ENCODE measurements around the gene EMC8. TPM values are rescaled to one million over a fixed set of nuclear protein-coding genes. Genes with fewer than 3 reads are reported as not detected.

EMC8 gene
- total RNA-seq, 4 donors from 2014 or later: 23.4 to 32.5 (median 26.8) TPM

- Histone ChIP-seq H3K27ac (no peak overlapping the region), H3K9me3 (no peaks in the 10 kb centered on the region), H3K4me3 (no peak overlapping the region), H3K4me1 (peaks cover 0 to 4% (median 0%) of the 10 kb centered on the region in 3 donors), H3K27me3 (no peaks in the 10 kb centered on the region), H3K36me3 (peaks cover 0 to 77% of the 10 kb centered on the region in 2 donors)
- TF ChIP-seq EP300 (IDR thresholded peaks at IDR 0.05) (no peak), CTCF (IDR thresholded peaks at IDR 0.05) (no peak), POLR2AphosphoS5 (IDR thresholded peaks at IDR 0.05) (no peak)
- 72 to 90% methylated on average over 2 to 6 of the region's 6 CpGs for WGBS, 2 donors (ENCODE audit: low coverage in 1 of 2)
- no peak for ATAC-seq
These were observed 9.6 kb downstream of the EMC8 start for GRCh38 chr16:85789773-85790172.

- no peak for ATAC-seq
- Histone ChIP-seq H3K27ac (no peak overlapping the region), H3K9me3 (no peaks in the 10 kb centered on the region), H3K27me3 (no peaks in the 10 kb centered on the region), H3K4me3 (no peak overlapping the region), H3K36me3 (peaks cover 0 to 69% of the 10 kb centered on the region in 2 donors), H3K4me1 (peaks cover 0 to 4% (median 0%) of the 10 kb centered on the region in 3 donors)
- 87 to 91% methylated on average over 9 to 11 of the region's 11 CpGs for WGBS, 2 donors (ENCODE audit: low coverage in 1 of 2)
- TF ChIP-seq POLR2AphosphoS5 (IDR thresholded peaks at IDR 0.05) (no peak), POLR2A (IDR thresholded peaks at IDR 0.05) (no peak), EP300 (IDR thresholded peaks at IDR 0.05) (no peak), CTCF (IDR thresholded peaks at IDR 0.05) (no peak)
These were observed 10.5 kb downstream of the EMC8 start for GRCh38 chr16:85788819-85789218.

GRCh38 chr16:85785927-85786326 lies 13.4 kb downstream of the EMC8 start:
- Histone ChIP-seq H3K36me3 (peaks cover 0 to 48% of the 10 kb centered on the region in 2 donors), H3K27me3 (no peaks in the 10 kb centered on the region), H3K27ac (no peak overlapping the region), H3K4me3 (no peak overlapping the region), H3K9me3 (no peaks in the 10 kb centered on the region), H3K4me1 (peaks cover 0 to 26% (median 0%) of the 10 kb centered on the region in 3 donors)
- TF ChIP-seq POLR2A (IDR thresholded peaks at IDR 0.05) (no peak), POLR2AphosphoS5 (IDR thresholded peaks at IDR 0.05) (no peak), EP300 (IDR thresholded peaks at IDR 0.05) (no peak), CTCF (IDR thresholded peaks at IDR 0.05) (no peak)
- ATAC-seq: no peak
- 72 to 75% methylated on average over 2 of the region's 2 CpGs for WGBS, 2 donors (ENCODE audit: low coverage in 1 of 2)

GRCh38 chr16:85784813-85785212 lies 14.5 kb downstream of the EMC8 start:
- Histone ChIP-seq H3K36me3 (peaks cover 0 to 59% of the 10 kb centered on the region in 2 donors), H3K27me3 (no peaks in the 10 kb centered on the region), H3K4me1 (peaks cover 0 to 26% (median 0%) of the 10 kb centered on the region in 3 donors), H3K27ac (no peak overlapping the region), H3K9me3 (no peaks in the 10 kb centered on the region), H3K4me3 (no peak overlapping the region)
- 100% methylated on average over 2 of the region's 2 CpGs; no CpG with 5 or more reads in 1 of the 2 donors for whole genome bisulfite sequencing, 2 donors (ENCODE audit: low coverage in 1 of 2)
- TF ChIP-seq CTCF (IDR thresholded peaks at IDR 0.05) (no peak), POLR2A (IDR thresholded peaks at IDR 0.05) (no peak), POLR2AphosphoS5 (IDR thresholded peaks at IDR 0.05) (no peak), EP300 (IDR thresholded peaks at IDR 0.05) (no peak)
- no peak for ATAC-seq

- Histone ChIP-seq H3K9me3 (no peaks in the 10 kb centered on the region), H3K4me1 (peaks cover 0 to 23% (median 0%) of the 10 kb centered on the region in 3 donors), H3K4me3 (no peak overlapping the region), H3K36me3 (peaks cover 0 to 67% of the 10 kb centered on the region in 2 donors), H3K27me3 (no peaks in the 10 kb centered on the region), H3K27ac (no peak overlapping the region)
- TF ChIP-seq EP300 (IDR thresholded peaks at IDR 0.05) (no peak), CTCF (IDR thresholded peaks at IDR 0.05) (no peak), POLR2AphosphoS5 (IDR thresholded peaks at IDR 0.05) (no peak), POLR2A (IDR thresholded peaks at IDR 0.05) (no peak)
- no peak for ATAC-seq
- 85 to 100% methylated on average over 2 to 3 of the region's 8 CpGs for WGBS, 2 donors (ENCODE audit: low coverage in 1 of 2)
These were observed 15.9 kb downstream of the EMC8 start for GRCh38 chr16:85783441-85783840.

All from gastroesophageal sphincter (tissue), 4 donors.